CD14-positive monocyte (primary cell): Measurements from ENCODE around the gene B2M. TPM values are rescaled to one million over a fixed set of nuclear protein-coding genes. Genes with fewer than 3 reads are reported as not detected.
A peak's percentile ranks its signal among the peaks of the same experiment; 100 is the strongest.

Experiments used
- DNase-seq, 3 donors: peaks; one replicate each; pipeline ENCODE4 v3.0.0-alpha.2; 2011 to 2022
- H2AFZ ChIP-seq: 2 replicates; pipeline ENCODE4 v1.6.0; 2012; ENCODE audit warnings: mild to moderate bottlenecking, low read depth, low read length, inconsistent platforms; ENCODE audit not compliant: insufficient read depth, poor library complexity, severe bottlenecking
- H3K27ac ChIP-seq, 2 donors: 1 replicate in 1 of 2; 2 replicates in 1 of 2; pipeline ENCODE4 v1.5.1; 2012 to 2013; ENCODE audit warnings: low read length in 2 of 2, control low read depth in 1 of 2, inconsistent platforms in 1 of 2, low read depth in 1 of 2, mild to moderate bottlenecking in 1 of 2
- H3K27me3 ChIP-seq, 2 donors: one replicate each; pipeline versions ENCODE4 v1.6.0 to v1.6.1; 2011 to 2013; ENCODE audit warnings: low read length in 2 of 2; ENCODE audit not compliant: control insufficient read depth in 2 of 2, insufficient read depth in 2 of 2
- H3K36me3 ChIP-seq, 2 donors: replicated peaks in 1 of 2; 1 replicate in 1 of 2; 2 replicates in 1 of 2; pipeline versions ENCODE4 v1.5.1 to v1.6.1; 2012 to 2013; ENCODE audit warnings: low read length in 2 of 2, control low read depth in 1 of 2, inconsistent platforms in 1 of 2, mild to moderate bottlenecking in 1 of 2; ENCODE audit not compliant: insufficient read depth in 2 of 2, control insufficient read depth in 1 of 2
- H3K4me1 ChIP-seq, 2 donors: 1 replicate in 1 of 2; 2 replicates in 1 of 2; pipeline versions ENCODE4 v1.5.1 to v1.6.1; 2012 to 2013; ENCODE audit warnings: low read length in 2 of 2, control low read depth in 1 of 2, inconsistent platforms in 1 of 2, mild to moderate bottlenecking in 1 of 2, moderate library complexity in 1 of 2; ENCODE audit not compliant: insufficient read depth in 2 of 2, control insufficient read depth in 1 of 2
- H3K4me2 ChIP-seq: replicated peaks from 2 replicates; pipeline ENCODE3; 2012; ENCODE audit warnings: low read length, moderate library complexity, mild to moderate bottlenecking; ENCODE audit not compliant: poor library complexity, severe bottlenecking; ENCODE audit errors: extremely low read depth
- H3K4me3 ChIP-seq, 3 experiments: fragments of 200-600 bp in 1 of 3; sonication (generic) in 1 of 3; replicated peaks in 1 of 3; 1 replicate in 2 of 3; 2 replicates in 1 of 3; pipeline ENCODE4 v1.5.1; 2011 to 2013; ENCODE audit warnings: low read length in 3 of 3, mild to moderate bottlenecking in 3 of 3, control low read depth in 2 of 3, low read depth in 2 of 3, inconsistent platforms in 1 of 3, moderate library complexity in 1 of 3
- H3K79me2 ChIP-seq: 2 replicates; pipeline ENCODE4 v1.6.0; 2012; ENCODE audit warnings: mild to moderate bottlenecking, control low read depth, inconsistent platforms, low read length, moderate library complexity; ENCODE audit not compliant: insufficient read depth
- H3K9ac ChIP-seq: 2 replicates; pipeline ENCODE4 v1.6.0; 2017; ENCODE audit warnings: low read length, mild to moderate bottlenecking; ENCODE audit not compliant: insufficient read depth, poor library complexity, severe bottlenecking
- H3K9me3 ChIP-seq, 2 donors: replicated peaks in 1 of 2; 1 replicate in 1 of 2; 2 replicates in 1 of 2; pipeline versions ENCODE4 v1.5.1 to v1.6.1; 2012 to 2013; ENCODE audit warnings: low read length in 2 of 2, control low read depth in 1 of 2; ENCODE audit not compliant: control insufficient read depth in 1 of 2, insufficient read depth in 1 of 2
- H4K20me1 ChIP-seq: 2 replicates; pipeline ENCODE4 v1.6.0; 2012; ENCODE audit warnings: mild to moderate bottlenecking, low read length, control low read depth, moderate library complexity; ENCODE audit not compliant: insufficient read depth
- H3K27ac Mint-ChIP-seq, 7 donors: one replicate each; pipeline ENCODE4 v1.8.0; 2020; ENCODE audit warnings: mild to moderate bottlenecking in 7 of 7, mixed read lengths in 7 of 7, moderate library complexity in 6 of 7, inconsistent platforms in 2 of 7
- H3K27me3 Mint-ChIP-seq, 3 donors: one replicate each; pipeline ENCODE4 v1.8.0; 2021 to 2022; ENCODE audit warnings: low read depth in 3 of 3, mild to moderate bottlenecking in 3 of 3, mixed read lengths in 3 of 3, moderate library complexity in 3 of 3, inconsistent platforms in 1 of 3
- H3K36me3 Mint-ChIP-seq, 2 donors: one replicate each; pipeline ENCODE4 v1.8.0; 2020; ENCODE audit warnings: mixed read lengths in 2 of 2, inconsistent platforms in 1 of 2, mild to moderate bottlenecking in 1 of 2
- H3K4me1 Mint-ChIP-seq: one replicate; pipeline ENCODE4 v1.8.0; 2020; ENCODE audit warnings: mild to moderate bottlenecking, mixed read lengths
- H3K4me3 Mint-ChIP-seq, 2 donors: one replicate each; pipeline ENCODE4 v1.8.0; 2020; ENCODE audit warnings: mild to moderate bottlenecking in 2 of 2, mixed read lengths in 2 of 2, moderate library complexity in 1 of 2
- H3K9me3 Mint-ChIP-seq, 7 donors: one replicate each; pipeline ENCODE4 v1.8.0; 2020 to 2022; ENCODE audit warnings: mixed read lengths in 7 of 7, mild to moderate bottlenecking in 6 of 7, moderate library complexity in 6 of 7, inconsistent platforms in 2 of 7
- CTCF ChIP-seq: fragments of 200-600 bp; IDR thresholded peaks from one replicate; pipeline ENCODE4 v1.8.0; 2022; ENCODE audit warnings: antibody characterized with exemption, mild to moderate bottlenecking
- WGBS: methylation state at CpG from one replicate; pipeline ENCODE4 v1.1.5; 2013; ENCODE audit warnings: missing lambda C conversion rate; ENCODE audit not compliant: insufficient coverage; 5-methylcytosine and 5-hydroxymethylcytosine counted together
- intact Hi-C, 2 donors: fragments of 100-400 bp; cut with micrococcal nuclease; formaldehyde crosslinking; loops; one replicate each; pipeline versions ENCODE4 v1.15.0 to v1.15.1; 2023
- polyA plus RNA-seq, 3 donors: library from polyadenylated mRNA; depleted of rRNA in 1 of 3; unstranded in 2 of 3; stranded (reverse) in 1 of 3; fragments of 300-500 nt in 2 of 3; fragments of >200 nt in 1 of 3; fragmentation: Illumina TruSeq in 2 of 3; gene quantifications; 1 replicate in 2 of 3; 2 replicates in 1 of 3; pipeline ENCODE4 v1.2.3, GENCODE V29; 2012 to 2021

The B2M gene
- polyA plus RNA-seq, 3 donors: 17,356 to 28,278 (median 28,259) TPM

DNA sequence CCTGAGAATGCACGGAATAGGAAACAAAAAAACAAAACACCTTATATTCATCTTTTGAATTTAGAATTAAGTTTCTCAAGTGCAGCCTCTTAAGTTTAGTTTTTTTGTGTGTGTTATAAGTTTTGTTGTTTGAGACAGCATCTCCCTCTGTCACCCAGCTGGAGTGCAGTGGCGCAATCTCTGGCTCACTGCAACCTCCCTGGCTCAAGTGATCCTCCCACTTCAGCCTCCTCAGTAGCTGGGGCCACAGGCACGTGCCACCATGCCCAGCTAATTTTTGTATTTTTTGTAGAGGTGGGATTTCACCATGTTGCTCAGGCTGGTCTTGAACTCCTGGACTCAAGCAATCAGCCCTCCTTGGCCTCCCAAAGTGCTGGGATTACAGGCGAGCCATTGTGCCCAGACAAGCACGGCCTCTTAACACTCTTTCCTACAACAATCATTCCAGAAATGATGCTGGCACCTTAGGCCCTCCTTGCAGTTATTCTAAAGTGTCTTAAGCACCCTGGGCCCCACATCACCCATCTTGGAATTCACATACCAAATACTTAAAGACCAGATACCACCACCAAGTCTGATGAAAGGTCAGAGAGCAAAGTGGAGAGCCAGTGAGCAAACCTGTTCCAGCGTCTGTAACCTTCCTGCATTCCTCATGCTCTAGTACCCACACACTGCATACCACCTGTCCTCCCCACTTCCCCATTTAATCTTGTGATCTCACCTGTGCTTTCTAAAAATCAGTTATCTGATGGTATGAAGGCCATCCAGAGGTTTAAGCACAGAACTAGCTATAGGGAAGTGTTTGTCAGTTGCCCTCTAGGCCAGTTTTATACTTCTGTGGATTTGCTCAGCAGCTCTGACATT lies 41.0 kb upstream of the B2M start:
- H3K27me3 Mint-ChIP-seq: peaks cover 0 to 2% (median 2%) of the 10 kb centered on the region in 3 donors
- no peak for DNase-seq
- Histone ChIP-seq H4K20me1 (no peaks in the 10 kb centered on the region), H3K4me2 (no peak overlapping the region), H3K36me3 (no peaks in the 10 kb centered on the region), H3K9me3 (no peaks in the 10 kb centered on the region), H3K79me2 (no peaks in the 10 kb centered on the region), H3K9ac (no peak overlapping the region), H3K27ac (no peak overlapping the region), H3K27me3 (no peaks in the 10 kb centered on the region), H2AFZ (no peak overlapping the region), H3K4me1 (peaks cover 11 to 12% of the 10 kb centered on the region in 2 donors), H3K4me3 (no peak overlapping the region)
- peaks cover 19% of the 10 kb centered on the region for H3K4me1 Mint-ChIP-seq
- no peaks in the 10 kb centered on the region for H3K9me3 Mint-ChIP-seq
- TF ChIP-seq CTCF: no peak
- WGBS: 89% methylated on average over 3 of the region's 6 CpGs
- H3K36me3 Mint-ChIP-seq: peaks cover 0 to 4% of the 10 kb centered on the region in 2 donors
- peak overlapping the region in 1 of 7 donors; percentile 50 for H3K27ac Mint-ChIP-seq
- intact Hi-C loops: no loop called here
- H3K4me3 Mint-ChIP-seq: no peak overlapping the region

- no peaks in the 10 kb centered on the region for H3K27me3 ChIP-seq
- Mint-ChIP-seq H3K4me1 (peaks cover 22% of the 10 kb centered on the region), H3K27me3 (peaks cover 0 to 3% (median 2%) of the 10 kb centered on the region in 3 donors), H3K27ac (peak overlapping the region in 1 of 7 donors; percentile 18), H3K4me3 (no peak overlapping the region), H3K9me3 (no peaks in the 10 kb centered on the region), H3K36me3 (peaks cover 0 to under 1% of the 10 kb centered on the region in 2 donors)
- H3K36me3 ChIP-seq: no peaks in the 10 kb centered on the region
- WGBS: 100% methylated on average over 1 of the region's 2 CpGs
- H4K20me1 ChIP-seq: no peaks in the 10 kb centered on the region
- TF ChIP-seq CTCF: no peak
- no peak overlapping the region for H3K27ac ChIP-seq
- no peaks in the 10 kb centered on the region for H3K9me3 ChIP-seq
- peaks cover 0 to 9% of the 10 kb centered on the region in 2 donors for H3K4me1 ChIP-seq
- intact Hi-C loops: no loop called here
- no peak overlapping the region for H3K9ac ChIP-seq
- no peak overlapping the region for H2AFZ ChIP-seq
- H3K4me3 ChIP-seq: no peak overlapping the region
- no peak overlapping the region for H3K4me2 ChIP-seq
- no peaks in the 10 kb centered on the region for H3K79me2 ChIP-seq
- DNase-seq: no peak
Observed at GRCh38 chr15:44673639-44674038, 37.7 kb upstream of the B2M start.
